Measurements from ENCODE around the gene TTC21A. TPM values are rescaled to one million over a fixed set of nuclear protein-coding genes. Genes with fewer than 3 reads are reported as not detected.

Gene TTC21A
- total and polyA plus RNA-seq, 4 donors, result 1.8 to 15.0 (median 7.6) TPM

- no peak overlapping the region for H3K27ac ChIP-seq (ENCODE audit: low read depth in 1 of 2, low read length in 2 of 2)
Observed at GRCh38 chr3:39140341-39140971, 33.0 kb downstream of the TTC21A start.

GRCh38 chr3:39141171-39141995, 33.9 kb downstream of the TTC21A start:
- peaks cover 0 to 11% of the 10 kb centered on the region in 2 donors for H3K36me3 ChIP-seq (ENCODE audit: control insufficient read depth in 1 of 2, insufficient read depth in 2 of 2, low read length in 1 of 2)
- WGBS, 2 donors, result 15 to 26% methylated on average over 4 of the region's 4 CpGs
- H3K4me3 ChIP-seq (ENCODE audit: low read length in 2 of 2), result no peak overlapping the region
- peak overlapping the region in 1 of 2 donors; percentile 39 for H3K27ac ChIP-seq (ENCODE audit: low read depth in 1 of 2, low read length in 2 of 2)
- H3K4me1 ChIP-seq (ENCODE audit: control insufficient read depth in 1 of 2, insufficient read depth in 2 of 2, low read length in 2 of 2), result peaks cover 0 to 1% of the 10 kb centered on the region in 2 donors
- intact Hi-C loops (cut with DNase I), result no loop called here
- DNase-seq (no peak), ATAC-seq (ENCODE audit: low FRiP score) (peak; percentile 32)
- H3K9me3 ChIP-seq (ENCODE audit: control insufficient read depth, low read length), result no peaks in the 10 kb centered on the region
- no peaks in the 10 kb centered on the region for H3K27me3 ChIP-seq (ENCODE audit: control insufficient read depth in 1 of 2, insufficient read depth in 2 of 2, low read length in 1 of 2)

More at GRCh38 chr3:39140341-39140971, 33.0 kb downstream of the TTC21A start:
- ATAC-seq (ENCODE audit: low FRiP score) (no peak), DNase-seq (no peak)
- 88 to 96% methylated on average over 2 of the region's 2 CpGs for WGBS, 2 donors
- no peaks in the 10 kb centered on the region for H3K27me3 ChIP-seq (ENCODE audit: control insufficient read depth in 1 of 2, insufficient read depth in 2 of 2, low read length in 1 of 2)
- intact Hi-C loops (cut with DNase I), result no loop called here
- peaks cover 0 to 9% of the 10 kb centered on the region in 2 donors for H3K36me3 ChIP-seq (ENCODE audit: control insufficient read depth in 1 of 2, insufficient read depth in 2 of 2, low read length in 1 of 2)
- H3K9me3 ChIP-seq (ENCODE audit: control insufficient read depth, low read length), result no peaks in the 10 kb centered on the region
- H3K4me3 ChIP-seq (ENCODE audit: low read length in 2 of 2), result no peak overlapping the region
- H3K4me1 ChIP-seq (ENCODE audit: control insufficient read depth in 1 of 2, insufficient read depth in 2 of 2, low read length in 2 of 2), result no peaks in the 10 kb centered on the region

GRCh38 chr3:39142067-39142466, 34.6 kb downstream of the TTC21A start:
- peaks cover 0 to 3% of the 10 kb centered on the region in 2 donors for H3K4me1 ChIP-seq (ENCODE audit: control insufficient read depth in 1 of 2, insufficient read depth in 2 of 2, low read length in 2 of 2)

GRCh38 chr3:39143051-39143885, 35.8 kb downstream of the TTC21A start:
- ATAC-seq (ENCODE audit: low FRiP score) (no peak), DNase-seq (no peak)
- Histone ChIP-seq H3K4me3 (ENCODE audit: low read length in 2 of 2) (no peak overlapping the region), H3K9me3 (ENCODE audit: control insufficient read depth, low read length) (no peaks in the 10 kb centered on the region), H3K27me3 (ENCODE audit: control insufficient read depth in 1 of 2, insufficient read depth in 2 of 2, low read length in 1 of 2) (no peaks in the 10 kb centered on the region), H3K4me1 (ENCODE audit: control insufficient read depth in 1 of 2, insufficient read depth in 2 of 2, low read length in 2 of 2) (peaks cover 0 to 7% of the 10 kb centered on the region in 2 donors), H3K27ac (ENCODE audit: low read depth in 1 of 2, low read length in 2 of 2) (no peak overlapping the region), H3K36me3 (ENCODE audit: control insufficient read depth in 1 of 2, insufficient read depth in 2 of 2, low read length in 1 of 2) (peaks cover 0 to 11% of the 10 kb centered on the region in 2 donors)
- intact Hi-C loops (cut with DNase I), result no loop called here
- WGBS, 2 donors, result 58 to 63% methylated on average over 14 of the region's 14 CpGs

More at GRCh38 chr3:39142067-39142466, 34.6 kb downstream of the TTC21A start:
- Histone ChIP-seq H3K36me3 (ENCODE audit: control insufficient read depth in 1 of 2, insufficient read depth in 2 of 2, low read length in 1 of 2) (peaks cover 0 to 11% of the 10 kb centered on the region in 2 donors), H3K4me3 (ENCODE audit: low read length in 2 of 2) (no peak overlapping the region), H3K27me3 (ENCODE audit: control insufficient read depth in 1 of 2, insufficient read depth in 2 of 2, low read length in 1 of 2) (no peaks in the 10 kb centered on the region), H3K27ac (ENCODE audit: low read depth in 1 of 2, low read length in 2 of 2) (no peak overlapping the region), H3K9me3 (ENCODE audit: control insufficient read depth, low read length) (no peaks in the 10 kb centered on the region)
- 54 to 59% methylated on average over 5 of the region's 5 CpGs for WGBS, 2 donors
- ATAC-seq (ENCODE audit: low FRiP score) (no peak), DNase-seq (no peak)
- intact Hi-C loops (cut with DNase I), result no loop called here

GRCh38 chr3:39144095-39144747, 36.7 kb downstream of the TTC21A start:
- 86 to 88% methylated on average over 20 of the region's 20 CpGs for WGBS, 2 donors
- Histone ChIP-seq H3K4me1 (ENCODE audit: control insufficient read depth in 1 of 2, insufficient read depth in 2 of 2, low read length in 2 of 2) (peaks cover 4 to 7% of the 10 kb centered on the region in 2 donors), H3K4me3 (ENCODE audit: low read length in 2 of 2) (no peak overlapping the region), H3K36me3 (ENCODE audit: control insufficient read depth in 1 of 2, insufficient read depth in 2 of 2, low read length in 1 of 2) (peaks cover 0 to 11% of the 10 kb centered on the region in 2 donors), H3K27me3 (ENCODE audit: control insufficient read depth in 1 of 2, insufficient read depth in 2 of 2, low read length in 1 of 2) (no peaks in the 10 kb centered on the region), H3K27ac (ENCODE audit: low read depth in 1 of 2, low read length in 2 of 2) (no peak overlapping the region), H3K9me3 (ENCODE audit: control insufficient read depth, low read length) (no peaks in the 10 kb centered on the region)
- no peak for DNase-seq
- ATAC-seq (ENCODE audit: low FRiP score), result no peak
- intact Hi-C loops (cut with DNase I), result no loop called here

GRCh38 chr3:39144748-39145380, 37.4 kb downstream of the TTC21A start:
- H3K27me3 ChIP-seq (ENCODE audit: control insufficient read depth in 1 of 2, insufficient read depth in 2 of 2, low read length in 1 of 2), result no peaks in the 10 kb centered on the region
- no peak overlapping the region for H3K27ac ChIP-seq (ENCODE audit: low read depth in 1 of 2, low read length in 2 of 2)
- WGBS, 2 donors, result 92 to 93% methylated on average over 23 of the region's 23 CpGs
- no peaks in the 10 kb centered on the region for H3K9me3 ChIP-seq (ENCODE audit: control insufficient read depth, low read length)
- peaks cover 0 to 11% of the 10 kb centered on the region in 2 donors for H3K36me3 ChIP-seq (ENCODE audit: control insufficient read depth in 1 of 2, insufficient read depth in 2 of 2, low read length in 1 of 2)
- DNase-seq (no peak), ATAC-seq (ENCODE audit: low FRiP score) (no peak)
- no peak overlapping the region for H3K4me3 ChIP-seq (ENCODE audit: low read length in 2 of 2)
- intact Hi-C loops (cut with DNase I), result no loop called here
- H3K4me1 ChIP-seq (ENCODE audit: control insufficient read depth in 1 of 2, insufficient read depth in 2 of 2, low read length in 2 of 2), result peaks cover 10% of the 10 kb centered on the region in 2 donors

GRCh38 chr3:39146083-39146501, 38.6 kb downstream of the TTC21A start:
- peak in 1 of 2 donors; percentile 75 for DNase-seq
- no peak for ATAC-seq (ENCODE audit: low FRiP score)
- Histone ChIP-seq H3K4me3 (ENCODE audit: low read length in 2 of 2) (no peak overlapping the region), H3K4me1 (ENCODE audit: control insufficient read depth in 1 of 2, insufficient read depth in 2 of 2, low read length in 2 of 2) (peaks cover 10% of the 10 kb centered on the region in 2 donors), H3K9me3 (ENCODE audit: control insufficient read depth, low read length) (no peaks in the 10 kb centered on the region), H3K36me3 (ENCODE audit: control insufficient read depth in 1 of 2, insufficient read depth in 2 of 2, low read length in 1 of 2) (peaks cover 0 to 11% of the 10 kb centered on the region in 2 donors), H3K27ac (ENCODE audit: low read depth in 1 of 2, low read length in 2 of 2) (peak overlapping the region in 1 of 2 donors; percentile 65), H3K27me3 (ENCODE audit: control insufficient read depth in 1 of 2, insufficient read depth in 2 of 2, low read length in 1 of 2) (no peaks in the 10 kb centered on the region)
- intact Hi-C loops (cut with DNase I), result loop anchor here in 1 of 2 donors (2.0 kb wide), 1 partner anchor 39 kb away; the partner anchor contains the start of genes GORASP1 and TTC21A
- 50 to 56% methylated on average over 11 of the region's 11 CpGs for WGBS, 2 donors
